CD4-positive, alpha-beta T cell treated with Interferon alpha-2 for 1 hour (primary cell): ENCODE data around the gene TSHZ3.
A peak's percentile ranks its signal among the peaks of the same experiment; 100 is the strongest.

Experiments
- DNase-seq, 2 donors: peaks; one replicate each; pipeline ENCODE4 v3.0.0-alpha.2; 2020 to 2022

Gene TSHZ3

GRCh38 chr19:31334849-31335624 is 14.2 kb downstream of the TSHZ3 start:
- DNase-seq, result no peak

DNA sequence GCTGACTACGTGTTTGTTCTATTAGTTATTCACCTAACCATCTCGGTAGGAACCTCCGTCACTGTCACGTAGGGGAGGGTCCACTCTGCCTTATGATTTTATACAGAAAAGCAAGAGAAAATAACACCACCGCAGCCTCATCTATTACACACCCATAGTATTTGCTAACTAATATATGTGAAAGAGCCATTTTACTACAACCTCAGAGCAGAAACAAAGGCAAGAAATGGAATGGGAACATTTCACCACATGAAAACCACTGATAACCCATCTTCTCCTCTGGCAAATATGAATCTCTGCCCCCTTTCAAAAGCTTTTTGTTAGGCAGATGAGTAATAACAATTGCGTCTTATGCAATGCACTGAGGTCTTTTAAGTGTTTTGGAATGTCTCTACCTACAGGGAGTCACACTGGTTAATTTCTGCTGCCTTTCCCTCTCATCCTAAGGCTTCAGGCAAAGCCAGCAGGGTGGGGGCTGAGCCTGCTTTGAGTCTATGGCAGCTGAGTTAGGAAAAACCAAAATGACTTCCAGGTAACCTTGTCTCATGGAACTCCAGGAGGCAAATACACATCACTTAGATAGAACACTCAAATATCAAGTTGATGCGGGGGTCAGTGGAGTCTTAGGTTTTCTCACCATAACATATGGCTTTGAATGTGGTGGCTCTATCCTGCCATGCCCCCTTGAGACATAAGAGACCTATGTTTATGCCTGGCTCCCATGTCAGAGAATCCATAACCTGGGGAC is 15.0 kb downstream of the TSHZ3 start:
- DNase-seq, result no peak

DNA sequence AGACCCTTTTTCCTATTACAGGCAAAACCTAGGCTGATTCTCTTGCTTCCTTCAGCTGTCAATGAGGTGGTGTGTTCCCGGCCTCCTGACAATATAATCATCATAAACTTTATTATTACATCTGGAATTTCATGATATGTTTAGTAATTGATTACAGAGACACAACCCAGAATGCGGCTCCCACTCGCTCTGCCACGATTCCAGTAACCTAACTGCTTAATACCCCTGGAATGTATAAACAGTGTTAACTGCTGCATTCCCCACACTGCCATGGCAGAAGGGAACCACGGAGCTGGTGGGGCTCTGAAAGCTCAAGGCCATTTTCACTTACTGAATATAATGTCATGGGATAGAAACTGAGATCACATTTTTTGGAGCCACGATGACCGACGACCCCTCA is 17.1 kb downstream of the TSHZ3 start:
- no peak for DNase-seq

GRCh38 chr19:31331536-31331935 is 17.7 kb downstream of the TSHZ3 start:
- DNase-seq, result no peak

- no peak for DNase-seq
These were observed 18.5 kb downstream of the TSHZ3 start for GRCh38 chr19:31330761-31331160.

- DNase-seq, result no peak
These were observed 19.0 kb downstream of the TSHZ3 start for GRCh38 chr19:31330237-31330636.

DNA sequence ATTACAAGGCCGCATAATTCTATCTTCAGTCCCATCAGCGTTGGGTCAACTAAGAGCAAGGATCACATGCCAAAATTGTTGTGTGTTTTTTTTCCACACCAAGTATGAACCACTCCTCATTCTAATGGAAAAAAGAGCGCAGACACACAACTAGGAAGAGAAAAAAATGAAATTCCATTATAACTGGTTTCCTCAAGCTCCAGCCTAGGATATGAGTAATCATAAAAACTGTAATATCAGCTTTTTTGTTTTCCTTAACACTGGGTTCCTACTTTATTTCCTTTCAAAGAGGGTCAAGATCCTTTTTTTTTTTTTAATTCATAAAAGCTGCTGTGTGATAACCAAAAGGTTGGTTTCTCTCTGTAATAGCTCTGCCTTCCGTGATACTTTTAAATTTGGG is 19.4 kb downstream of the TSHZ3 start:
- no peak for DNase-seq

- DNase-seq, result no peak
These were observed 21.0 kb downstream of the TSHZ3 start for GRCh38 chr19:31328238-31328637.

GRCh38 chr19:31326329-31327028 is 22.8 kb downstream of the TSHZ3 start:
- no peak for DNase-seq

DNA sequence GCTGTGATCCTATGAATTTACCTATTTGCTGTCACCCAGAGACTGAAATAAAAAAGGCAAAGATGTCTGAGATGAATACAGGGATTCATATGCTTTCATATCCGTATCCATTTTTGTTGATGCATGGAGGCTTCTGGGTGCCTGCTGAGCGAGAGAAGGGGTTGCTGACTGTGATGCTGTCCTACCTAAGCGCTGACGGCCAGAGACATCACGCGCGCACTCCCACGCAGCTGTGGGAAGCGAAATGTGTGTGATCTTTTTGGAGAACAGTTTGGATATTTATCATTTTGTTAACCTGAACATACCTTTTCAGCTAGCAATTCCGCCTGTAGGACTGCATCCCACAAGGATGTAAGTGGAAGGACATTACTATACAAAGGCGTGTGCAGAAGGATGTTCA is 23.9 kb downstream of the TSHZ3 start:
- no peak for DNase-seq

DNA sequence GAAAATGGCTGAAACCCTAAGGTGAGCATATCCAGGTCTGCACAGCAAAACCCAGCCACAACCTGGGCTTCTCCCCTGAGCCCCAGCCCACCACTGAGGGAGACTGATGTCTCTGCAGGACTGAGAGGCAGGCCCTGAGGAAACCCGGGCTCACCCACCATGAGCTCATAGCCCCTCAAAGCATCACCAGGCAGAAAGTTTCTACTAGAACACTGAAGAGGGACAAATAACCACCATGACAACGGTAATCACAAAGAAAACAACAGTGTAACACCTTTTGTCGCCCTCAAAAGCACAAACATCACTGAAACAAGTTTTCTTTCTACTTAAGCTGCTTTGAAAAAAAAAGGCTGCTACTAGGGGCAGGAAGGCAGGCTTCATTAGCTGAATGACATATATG is 29.8 kb downstream of the TSHZ3 start:
- no peak for DNase-seq

- no peak for DNase-seq
These were observed 30.3 kb downstream of the TSHZ3 start for GRCh38 chr19:31318790-31319425.

DNA sequence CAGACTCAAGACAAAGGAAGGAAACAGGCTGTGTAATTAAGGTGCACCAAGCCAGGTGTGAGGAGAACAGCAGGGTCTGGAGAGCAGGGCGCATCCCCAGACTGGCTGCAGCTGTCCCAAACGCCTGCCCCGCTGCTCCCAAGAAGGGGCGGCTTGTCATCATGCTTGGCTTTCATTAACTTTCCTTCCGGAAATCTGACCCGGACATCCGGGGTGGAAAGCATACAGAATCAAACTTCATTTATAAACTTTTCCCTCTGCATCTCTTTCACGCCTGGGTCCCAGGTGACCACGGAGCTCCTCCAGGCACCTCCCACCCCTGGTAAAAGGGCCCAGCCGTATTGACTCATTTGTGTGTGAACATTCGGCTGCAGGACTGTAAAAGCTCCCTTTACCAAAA is 31.7 kb downstream of the TSHZ3 start:
- no peak for DNase-seq

GRCh38 chr19:31317093-31317492 is 32.1 kb downstream of the TSHZ3 start:
- DNase-seq, result no peak

- DNase-seq, result peak in 1 of 2 donors; percentile 15
These were observed 32.9 kb downstream of the TSHZ3 start for GRCh38 chr19:31316201-31316951.

GRCh38 chr19:31315652-31316051 is 33.6 kb downstream of the TSHZ3 start:
- DNase-seq, result no peak

DNA sequence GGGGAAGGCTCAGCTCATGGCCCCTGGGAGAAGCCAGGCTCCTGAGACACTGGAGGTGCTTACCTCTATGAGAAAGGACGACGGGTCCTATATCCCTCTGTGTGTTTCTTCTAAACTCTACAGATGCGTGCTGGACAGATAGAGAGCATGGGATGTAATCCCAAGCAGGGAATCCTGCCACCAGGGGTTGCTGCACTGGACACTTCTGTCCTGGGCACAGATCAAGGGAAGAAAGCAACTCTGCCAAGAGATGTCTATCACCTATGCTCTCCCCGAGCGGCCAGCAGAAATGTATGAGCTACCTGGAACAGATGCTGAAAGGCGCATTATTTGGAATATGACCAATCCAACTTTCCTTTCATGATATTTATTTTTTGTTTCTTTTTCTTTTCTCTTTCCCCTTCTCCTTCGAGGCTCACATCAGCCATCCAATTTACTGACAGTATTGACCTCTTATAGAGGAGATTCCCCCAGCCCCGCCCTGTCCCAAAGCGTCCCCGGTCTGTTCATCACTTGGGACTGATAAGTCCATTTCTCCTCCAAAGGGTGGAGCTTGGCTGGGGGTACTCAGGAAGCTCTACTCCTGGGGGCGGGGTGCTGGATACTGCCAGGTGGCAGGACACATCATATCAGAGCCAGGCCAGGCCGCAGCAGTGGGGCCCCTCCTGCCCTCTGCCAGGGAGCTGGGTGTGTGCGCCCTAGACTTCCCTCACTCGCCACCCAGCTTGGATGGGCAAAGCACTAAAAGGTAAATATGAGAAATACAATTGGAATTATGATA is 34.2 kb downstream of the TSHZ3 start:
- DNase-seq, result no peak

GRCh38 chr19:31314156-31314555 is 35.1 kb downstream of the TSHZ3 start:
- no peak for DNase-seq

DNA sequence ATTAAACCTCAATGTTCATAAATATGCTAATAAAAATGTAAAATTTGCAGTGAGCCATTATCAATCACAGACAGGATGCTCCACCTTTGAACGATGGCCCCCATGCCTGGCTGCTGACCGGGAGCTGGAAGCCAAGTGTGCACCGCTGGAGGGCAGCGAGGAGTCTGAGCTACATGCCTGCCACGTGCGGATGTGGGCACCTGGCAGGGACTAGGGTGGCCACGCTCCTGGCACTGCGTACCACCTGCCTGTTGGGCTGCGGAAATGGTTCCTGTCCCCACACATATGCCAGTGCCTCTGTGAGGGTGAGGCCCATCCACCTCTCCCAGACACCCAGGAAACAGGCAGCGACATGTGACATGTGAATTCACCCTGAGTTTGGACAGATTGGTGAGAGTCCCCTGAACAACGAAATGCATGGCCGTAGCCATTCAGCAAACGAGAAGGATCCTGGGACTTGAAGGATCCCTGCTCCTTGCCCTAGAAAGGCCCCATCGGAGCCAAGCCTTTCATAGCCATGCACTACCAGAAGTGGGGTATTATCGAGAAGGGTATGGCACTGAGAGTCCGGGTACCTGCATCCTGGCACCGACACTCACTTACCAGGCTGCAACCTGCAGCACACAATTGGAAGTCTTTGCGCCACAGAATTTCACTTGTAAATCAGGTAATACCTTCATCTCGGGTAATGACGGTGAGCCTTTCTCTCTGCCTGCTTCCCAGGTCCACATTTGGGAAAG is 35.8 kb downstream of the TSHZ3 start:
- DNase-seq, result no peak

DNA sequence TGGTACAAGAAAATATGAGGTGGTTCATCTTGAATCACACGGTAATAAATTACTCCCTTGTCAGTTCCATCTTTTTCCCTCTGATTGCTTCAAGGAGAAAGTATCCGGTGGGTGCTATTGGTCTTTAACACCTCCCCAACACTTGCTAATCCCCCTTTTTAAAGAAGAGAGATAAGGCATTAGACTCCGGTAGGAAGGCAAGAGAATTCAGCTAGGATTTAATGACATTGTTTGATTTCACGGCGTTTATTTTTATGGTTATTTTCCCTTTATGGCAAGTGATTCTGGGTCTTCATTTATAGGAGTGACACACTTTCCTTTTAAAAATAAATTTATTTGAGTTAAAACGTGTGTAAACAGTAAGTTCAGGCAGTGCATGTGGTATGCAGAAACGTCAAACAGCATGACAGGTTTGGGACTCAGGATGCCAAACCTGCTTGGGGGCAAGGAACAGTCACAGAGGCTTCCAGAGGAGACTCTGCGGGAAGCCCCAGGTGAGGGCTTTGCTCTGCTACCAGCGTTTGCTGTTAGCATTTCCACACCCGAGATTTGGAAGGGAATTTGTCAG is 36.5 kb downstream of the TSHZ3 start:
- no peak for DNase-seq
